GM12878 (cell line): ENCODE data around the gene LRP4. TPM values are rescaled to one million over a fixed set of nuclear protein-coding genes. Genes with fewer than 3 reads are reported as not detected.

Source experiments
- ATAC-seq: fragments of 200-7000 bp; cut with Tn5 transposase; 3 replicates; pipeline ENCODE4 v1.9.1; 2020; ENCODE audit warnings: mild to moderate bottlenecking, moderate library complexity
- BruUV-seq: library from RNA; stranded (reverse); fragments of 400-500 nt; replicated peaks from 2 replicates; lab custom pipeline; 2021; lab: Mats Ljungman, UMichigan
- CTCF ChIA-PET: fragments of 300-600 bp; sonication (Branson Sonifier 250); formaldehyde crosslinking; extraction: SDS; loops from one replicate; lab custom pipeline; 2021; ENCODE audit warnings: inconsistent platforms; lab: Yijun Ruan, JAX
- POLR2A ChIA-PET: fragments of 350-600 bp; formaldehyde crosslinking; extraction: SDS; loops from one replicate; lab custom pipeline; 2021; ENCODE audit warnings: inconsistent platforms; lab: Charles Lee
- RAD21 ChIA-PET: fragments of 300-600 bp; sonication (Branson Sonifier 250); formaldehyde crosslinking; loops from one replicate; lab custom pipeline; 2023; ENCODE audit warnings: antibody characterized with exemption; ENCODE audit not compliant: unreplicated experiment; lab: Charles Lee
- SMC1A ChIA-PET: fragments of 300-600 bp; sonication (Branson Sonifier 250); formaldehyde crosslinking; loops from one replicate; lab custom pipeline; 2023; ENCODE audit not compliant: unreplicated experiment, uncharacterized antibody; lab: Charles Lee
- DNase-seq: peaks from one replicate; pipeline ENCODE4 v3.0.0-alpha.2; 2011; ENCODE audit warnings: low read depth, low spot score
- FAIRE-seq: peaks from 3 replicates; lab custom pipeline; 2011; peaks lifted over from hg19 to GRCh38; lab: Jason Lieb, UNC
- H2AFZ ChIP-seq: 2 replicates; pipeline ENCODE4 v1.6.0; 2011; ENCODE audit warnings: low read depth, low read length, control low read depth; ENCODE audit not compliant: control insufficient read depth
- H3K27ac ChIP-seq: 2 replicates; pipeline ENCODE4 v1.5.1; 2011; ENCODE audit warnings: control low read depth; ENCODE audit not compliant: control insufficient read depth, insufficient read depth
- H3K27me3 ChIP-seq, 2 experiments: replicated peaks in 1 of 2; 2 replicates each; pipeline versions ENCODE4 v1.6.0 to v1.6.1; 2011; ENCODE audit warnings: low read length in 1 of 2; ENCODE audit not compliant: control insufficient read depth in 2 of 2, insufficient read depth in 2 of 2
- H3K36me3 ChIP-seq, 2 experiments: 2 replicates each; pipeline ENCODE4 v1.5.1; 2011; ENCODE audit warnings: low read length in 1 of 2; ENCODE audit not compliant: control insufficient read depth in 2 of 2, insufficient read depth in 2 of 2
- H3K4me1 ChIP-seq: 2 replicates; pipeline ENCODE4 v1.6.1; 2011; ENCODE audit warnings: mild to moderate bottlenecking, low read length, moderate library complexity, mixed read lengths; ENCODE audit not compliant: control insufficient read depth, insufficient read depth
- H3K4me2 ChIP-seq: 2 replicates; pipeline ENCODE4 v1.6.0; 2011; ENCODE audit warnings: control low read depth; ENCODE audit not compliant: control insufficient read depth, insufficient read depth
- H3K4me3 ChIP-seq: fragments of 200-600 bp; sonication (generic); 2 replicates; pipeline ENCODE4 v1.5.1; 2016
- H3K79me2 ChIP-seq: 2 replicates; pipeline ENCODE4 v1.6.0; 2011; ENCODE audit warnings: low read length; ENCODE audit not compliant: control insufficient read depth, insufficient read depth
- H3K9ac ChIP-seq: 2 replicates; pipeline ENCODE4 v1.8.0; 2011; ENCODE audit warnings: low read length, control low read depth, mixed read lengths; ENCODE audit not compliant: control insufficient read depth, insufficient read depth
- H3K9me3 ChIP-seq: replicated peaks from 3 replicates; pipeline ENCODE4 v1.5.1; 2011; ENCODE audit warnings: mild to moderate bottlenecking, low read length; ENCODE audit not compliant: control insufficient read depth, insufficient read depth
- H4K20me1 ChIP-seq: 2 replicates; pipeline ENCODE4 v1.6.0; 2011; ENCODE audit not compliant: control insufficient read depth, insufficient read depth
- BHLHE40 ChIP-seq, 2 experiments: fragments of 450-650 bp in 1 of 2; IDR thresholded peaks; 2 replicates each; pipeline ENCODE4 v1.6.1; 2011 to 2017; ENCODE audit warnings: low read depth in 2 of 2, borderline replicate concordance in 1 of 2, improper control_type of control experiment in 1 of 2, low read length in 1 of 2, mild to moderate bottlenecking in 1 of 2
- CREM ChIP-seq: IDR thresholded peaks from 2 replicates; pipeline ENCODE4 v1.6.1; 2014; ENCODE audit warnings: antibody characterized with exemption, low read depth
- ETV6 ChIP-seq, 2 experiments: fragments of 450-650 bp in 1 of 2; IDR thresholded peaks in 1 of 2; conservative IDR thresholded peaks in 1 of 2; 2 replicates each; pipeline ENCODE4 v1.6.1; 2014; ENCODE audit warnings: antibody characterized with exemption in 1 of 2, borderline replicate concordance in 1 of 2, low read depth in 1 of 2, mild to moderate bottlenecking in 1 of 2, moderate library complexity in 1 of 2
- HCFC1 ChIP-seq: fragments of 150-350 bp; IDR thresholded peaks from 2 replicates; pipeline ENCODE4 v1.6.1; 2014; ENCODE audit warnings: low read length
- HDAC6 ChIP-seq: fragments of 200-600 bp; sonication (generic); IDR thresholded peaks from one replicate; pipeline ENCODE4 v1.8.0; 2017; ENCODE audit warnings: antibody characterized with exemption; ENCODE audit not compliant: unreplicated experiment
- IKZF1 ChIP-seq: fragments of 450-650 bp; conservative IDR thresholded peaks from 2 replicates; pipeline ENCODE4 v1.6.1; 2017; ENCODE audit warnings: antibody characterized with exemption, mild to moderate bottlenecking
- SKIL ChIP-seq: fragments of 450-650 bp; IDR thresholded peaks from 2 replicates; pipeline ENCODE4 v1.6.1; 2017; ENCODE audit warnings: mild to moderate bottlenecking, low read depth, inconsistent platforms; ENCODE audit not compliant: poor library complexity, severe bottlenecking
- SMARCA5 ChIP-seq: fragments of 450-650 bp; IDR thresholded peaks from 2 replicates; pipeline ENCODE4 v1.6.1; 2017; ENCODE audit warnings: mild to moderate bottlenecking
- SPI1 ChIP-seq: IDR thresholded peaks from 2 replicates; pipeline ENCODE4 v1.6.1; 2011; ENCODE audit warnings: low read depth, mild to moderate bottlenecking, low read length, moderate library complexity, borderline replicate concordance; ENCODE audit not compliant: insufficient read depth
- STAT1 ChIP-seq: fragments of 450-650 bp; conservative IDR thresholded peaks from 2 replicates; pipeline ENCODE4 v1.6.1; 2014; ENCODE audit warnings: antibody characterized with exemption, mild to moderate bottlenecking
- TCF7 ChIP-seq: IDR thresholded peaks from 2 replicates; pipeline ENCODE4 v1.6.1; 2014; ENCODE audit warnings: antibody characterized with exemption, borderline replicate concordance
- USF1 ChIP-seq: IDR thresholded peaks from 2 replicates; pipeline ENCODE4 v1.6.1; 2011; ENCODE audit warnings: borderline replicate concordance, low read depth, mild to moderate bottlenecking, moderate library complexity, mixed read lengths, low read length; ENCODE audit not compliant: insufficient read depth; ENCODE audit errors: extremely low read length
- WGBS: methylation state at CpG from one replicate; pipeline ENCODE4 v1.1.6; 2016; ENCODE audit warnings: low lambda C conversion rate; ENCODE audit not compliant: insufficient replicate concordance, insufficient coverage; ENCODE audit errors: missing lambda C conversion rate; 5-methylcytosine and 5-hydroxymethylcytosine counted together
- in situ Hi-C: fragments of 300-500 bp; cut with MboI; formaldehyde crosslinking; loops from 9 replicates; pipeline ENCODE4 v1.14.3; 2018; ENCODE audit warnings: mixed read lengths
- intact Hi-C: fragments of 100-400 bp; cut with micrococcal nuclease; formaldehyde crosslinking; loops from one replicate; pipeline ENCODE4 v1.14.2; 2022; ENCODE audit not compliant: unreplicated experiment
- polyA plus RNA-seq, 11 experiments: library from polyadenylated mRNA; depleted of rRNA in 4 of 11; unstranded in 6 of 11; stranded (reverse) in 5 of 11; fragments of >200 nt; fragmentation: Nextera tagmentation in 4 of 11; fragmentation: Illumina TruSeq in 1 of 11; extraction: Ambion mirVana in 4 of 11; extraction: Trizol in 1 of 11; gene quantifications; 1 replicate in 1 of 11; 2 replicates in 10 of 11; pipeline versions ENCODE4 v1.2.1 to v1.2.3, GENCODE V29; 2011 to 2016; ENCODE audit warnings: inconsistent platforms in 2 of 11, missing spikeins in 2 of 11, low read depth in 1 of 11
- total RNA-seq, 4 experiments: library from RNA; depleted of rRNA in 3 of 4; stranded (reverse); fragments of >200 nt in 3 of 4; fragmentation: Illumina TruSeq in 1 of 4; extraction: Trizol in 1 of 4; gene quantifications; 2 replicates each; pipeline versions ENCODE4 v1.2.1 to v1.2.3, GENCODE V29; 2013 to 2021

The LRP4 gene
- total and polyA plus RNA-seq, 10 of the 15 experiments (the other 5 are each of a cell fraction or from before 2014, with no cell fraction given) = under 0.01 to 0.06 (median 0.03) TPM; not detected in 6

- intact Hi-C loops = no loop called here
- Histone ChIP-seq H3K4me1 (no peaks in the 10 kb centered on the region; the same call in 1 of the 2 replicates), H3K27me3 (no peaks in the 10 kb centered on the region), H3K27ac (peak overlapping the region; percentile 53), H3K4me3 (peak overlapping the region; percentile 97), H3K79me2 (peaks cover 56% of the 10 kb centered on the region), H4K20me1 (no peaks in the 10 kb centered on the region), H2AFZ (peak overlapping the region; percentile 95), H3K9ac (peak overlapping the region; percentile 90), H3K36me3 (no peaks in the 10 kb centered on the region), H3K9me3 (no peaks in the 10 kb centered on the region), H3K4me2 (peak overlapping the region; percentile 85)
- WGBS = 2% methylated on average over 12 of the region's 12 CpGs
- DNase-seq (no peak), ATAC-seq (no peak), FAIRE-seq (no peak)
- in situ Hi-C loops = no loop called here
- ChIA-PET POLR2A (interaction anchor here (0.5 to 0.6 kb wide), 3 partner anchors 16 to 859 kb away, joined by 3 to 8 read pairs (median 3); no protein-coding TSS in a partner anchor), CTCF (interaction anchor here (0.8 to 1.6 kb wide), 2 partner anchors 14 to 20 kb away, joined by 3 read pairs; no protein-coding TSS in a partner anchor), RAD21 (interaction anchor here (0.9 to 1.4 kb wide), 2 partner anchors 17 to 19 kb away, joined by 3 read pairs; no protein-coding TSS in a partner anchor), SMC1A (interaction anchor here (0.8 kb wide), 1 partner anchor 19 kb away, joined by 6 read pairs; no protein-coding TSS in a partner anchor)
- no TSS peak for BruUV-seq
- no peak for TF ChIP-seq TCF7
- TF ChIP-seq HCFC1 = no peak
Measured at GRCh38 chr11:46845440-46845739, 73.0 kb downstream of the LRP4 start.

GRCh38 chr11:46840116-46840515 is 78.2 kb downstream of the LRP4 start:
- ChIA-PET CTCF (no interaction called here), POLR2A (interaction anchor here (0.5 kb wide), 1 partner anchor 12 kb away, joined by 6 read pairs; no protein-coding TSS in a partner anchor), RAD21 (no interaction called here), SMC1A (interaction anchor here (1.3 kb wide), 1 partner anchor 19 kb away, joined by 3 read pairs; no protein-coding TSS in a partner anchor)
- intact Hi-C loops (no loop called here), in situ Hi-C loops (no loop called here)
- FAIRE-seq (no peak), ATAC-seq (no peak), DNase-seq (no peak)
- Histone ChIP-seq H3K36me3 (no peaks in the 10 kb centered on the region; a peak in 1 of 4 replicates), H3K79me2 (peaks cover 94% of the 10 kb centered on the region), H3K4me3 (no peak overlapping the region), H3K9me3 (no peaks in the 10 kb centered on the region), H3K27ac (no peak overlapping the region), H3K9ac (no peak overlapping the region), H3K4me1 (no peaks in the 10 kb centered on the region), H4K20me1 (no peaks in the 10 kb centered on the region), H3K27me3 (no peaks in the 10 kb centered on the region), H3K4me2 (no peak overlapping the region), H2AFZ (no peak overlapping the region)
- no TSS peak for BruUV-seq
- TF ChIP-seq SMARCA5 (no peak), SKIL (no peak), HDAC6 (no peak), IKZF1 (no peak), ETV6 (conservative IDR thresholded peaks at IDR 0.05 in 1 of 2, IDR thresholded peaks at IDR 0.05 in 1 of 2; ENCODE audit: borderline replicate concordance in 1 of 2, low read depth in 1 of 2) (no peak), CREM (no peak), STAT1 (no peak), HCFC1 (no peak), BHLHE40 (IDR thresholded peaks at IDR 0.05; ENCODE audit: borderline replicate concordance in 1 of 2, low read depth in 2 of 2, low read length in 1 of 2) (no peak), SPI1 (no peak), USF1 (no peak)
